Naive thymus-derived CD8-positive, alpha-beta T cell (primary cell): ENCODE measurements around the gene ESRRA. TPM values are rescaled to one million over a fixed set of nuclear protein-coding genes. Genes with fewer than 3 reads are reported as not detected.

Source experiments
- ATAC-seq, 2 donors: fragments of 150-1000 bp; cut with Tn5 transposase in 1 of 2; sonication (Bioruptor Pico), chemical (Tn5 transposase) in 1 of 2; 1 replicate in 1 of 2; 2 replicates in 1 of 2; pipeline ENCODE4 v1.10.0; 2021; ENCODE audit warnings: mild to moderate bottlenecking in 2 of 2, moderate library complexity in 2 of 2
- POLR2A ChIA-PET: fragments of 350-600 bp; sonication (Branson Sonifier 250); formaldehyde crosslinking; loops from one replicate; lab custom pipeline; 2021; ENCODE audit warnings: antibody characterized with exemption; lab: Charles Lee
- DNase-seq, 10 donors: peaks; one replicate each; pipeline versions ENCODE4 v3.0.0 to v3.0.0-alpha.2; 2020 to 2022
- H3K27ac Mint-ChIP-seq, 10 donors: one replicate each; pipeline ENCODE4 v1.8.0; 2020 to 2022; ENCODE audit warnings: mild to moderate bottlenecking in 10 of 10, mixed read lengths in 10 of 10, moderate library complexity in 4 of 10, inconsistent platforms in 1 of 10
- H3K27me3 Mint-ChIP-seq, 5 donors: one replicate each; pipeline ENCODE4 v1.8.0; 2021 to 2022; ENCODE audit warnings: mixed read lengths in 5 of 5
- H3K36me3 Mint-ChIP-seq, 3 donors: one replicate each; pipeline ENCODE4 v1.8.0; 2020 to 2022; ENCODE audit warnings: mixed read lengths in 3 of 3, mild to moderate bottlenecking in 2 of 3, inconsistent platforms in 1 of 3
- H3K4me1 Mint-ChIP-seq, 4 donors: one replicate each; pipeline ENCODE4 v1.8.0; 2021 to 2022; ENCODE audit warnings: mixed read lengths in 4 of 4
- H3K4me3 Mint-ChIP-seq, 10 donors: one replicate each; pipeline ENCODE4 v1.8.0; 2020 to 2022; ENCODE audit warnings: mild to moderate bottlenecking in 10 of 10, mixed read lengths in 10 of 10, moderate library complexity in 6 of 10, inconsistent platforms in 1 of 10
- H3K9me3 Mint-ChIP-seq, 9 donors: one replicate each; pipeline ENCODE4 v1.8.0; 2020 to 2022; ENCODE audit warnings: mixed read lengths in 9 of 9, mild to moderate bottlenecking in 3 of 9, inconsistent platforms in 1 of 9, moderate library complexity in 1 of 9
- polyA plus RNA-seq, 3 donors: library from polyadenylated mRNA; unstranded; fragments of 300-500 nt; fragmentation: Illumina TruSeq; gene quantifications; one replicate each; pipeline ENCODE4 v1.2.3, GENCODE V29; 2021
- total RNA-seq, 8 experiments: library from RNA in 2 of 8; stranded (reverse) in 2 of 8; gene quantifications; one replicate each; pipeline ENCODE4 v1.2.3 and lab custom pipeline; 2021 to 2026

ESRRA gene
- total and polyA plus RNA-seq, 5 experiments from 2014 or later, result 3.5 to 24.9 (median 9.1) TPM

- POLR2A ChIA-PET, result interaction anchor here (0.7 to 1.2 kb wide), 4 partner anchors 25 to 71 kb away, joined by 3 to 5 read pairs (median 4); partner anchors contain the start of genes NUDT22 and TRPT1
- ATAC-seq (no peak), DNase-seq (peak in 1 of 10 donors; percentile 45)
- Mint-ChIP-seq H3K27ac (no peak overlapping the region), H3K27me3 (peaks cover 37 to 85% (median 60%) of the 10 kb centered on the region in 5 donors), H3K4me1 (peaks cover 10 to 36% (median 33%) of the 10 kb centered on the region in 4 donors), H3K4me3 (no peak overlapping the region), H3K36me3 (peaks cover 0 to 2% (median 0%) of the 10 kb centered on the region in 3 donors), H3K9me3 (no peaks in the 10 kb centered on the region)
Observed at GRCh38 chr11:64296830-64297698, 8.3 kb upstream of the ESRRA start.

DNA sequence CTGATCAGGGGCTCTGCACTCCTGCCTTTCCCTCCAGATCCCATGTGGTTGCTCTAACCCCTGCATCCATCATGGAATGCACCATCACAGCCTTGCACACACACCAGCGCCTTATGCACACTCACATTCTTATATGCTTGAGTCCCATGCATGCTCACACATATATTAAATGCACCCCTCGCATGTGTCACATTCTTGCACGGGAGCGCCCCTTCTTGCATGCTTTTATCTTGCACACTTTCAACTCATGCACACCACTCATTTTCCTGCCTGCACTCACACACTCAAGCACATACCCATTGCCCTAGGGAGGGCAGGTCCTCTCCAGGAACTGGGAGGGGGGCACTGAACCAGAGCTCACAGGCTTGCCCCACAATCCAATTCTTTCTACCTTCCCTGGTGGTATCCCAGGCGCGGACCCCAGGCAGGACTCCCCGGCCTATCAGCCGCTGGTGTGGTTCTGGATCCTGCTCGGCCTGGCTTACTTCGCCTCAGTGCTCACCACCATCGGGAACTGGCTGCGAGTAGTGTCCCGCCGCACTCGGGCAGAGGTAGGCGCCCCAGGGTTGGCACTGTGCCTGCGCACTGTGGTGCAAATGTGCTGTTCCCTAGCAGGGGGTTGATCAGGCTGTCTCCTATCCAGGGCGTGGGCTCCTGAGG lies 7.5 kb upstream of the ESRRA start:
- Mint-ChIP-seq H3K4me3 (peak overlapping the region in 1 of 10 donors; percentile 11), H3K9me3 (no peaks in the 10 kb centered on the region), H3K4me1 (peaks cover 10 to 33% (median 29%) of the 10 kb centered on the region in 4 donors), H3K36me3 (peaks cover 0 to 2% (median 0%) of the 10 kb centered on the region in 3 donors), H3K27me3 (peaks cover 37 to 81% (median 60%) of the 10 kb centered on the region in 5 donors), H3K27ac (no peak overlapping the region)
- ATAC-seq (no peak), DNase-seq (peak in 2 of 10 donors; percentile 14 to 57)
- POLR2A ChIA-PET, result interaction anchor here (0.7 to 1.2 kb wide), 3 partner anchors 26 to 72 kb away, joined by 3 to 5 read pairs (median 4); partner anchors contain the start of genes NUDT22 and TRPT1

GRCh38 chr11:64298966-64299846 lies 6.1 kb upstream of the ESRRA start:
- DNase-seq (no peak), ATAC-seq (no peak)
- POLR2A ChIA-PET, result interaction anchor here (0.6 to 0.7 kb wide), 3 partner anchors 43 to 1443 kb away, joined by 3 to 5 read pairs (median 4); no protein-coding TSS in a partner anchor

DNA sequence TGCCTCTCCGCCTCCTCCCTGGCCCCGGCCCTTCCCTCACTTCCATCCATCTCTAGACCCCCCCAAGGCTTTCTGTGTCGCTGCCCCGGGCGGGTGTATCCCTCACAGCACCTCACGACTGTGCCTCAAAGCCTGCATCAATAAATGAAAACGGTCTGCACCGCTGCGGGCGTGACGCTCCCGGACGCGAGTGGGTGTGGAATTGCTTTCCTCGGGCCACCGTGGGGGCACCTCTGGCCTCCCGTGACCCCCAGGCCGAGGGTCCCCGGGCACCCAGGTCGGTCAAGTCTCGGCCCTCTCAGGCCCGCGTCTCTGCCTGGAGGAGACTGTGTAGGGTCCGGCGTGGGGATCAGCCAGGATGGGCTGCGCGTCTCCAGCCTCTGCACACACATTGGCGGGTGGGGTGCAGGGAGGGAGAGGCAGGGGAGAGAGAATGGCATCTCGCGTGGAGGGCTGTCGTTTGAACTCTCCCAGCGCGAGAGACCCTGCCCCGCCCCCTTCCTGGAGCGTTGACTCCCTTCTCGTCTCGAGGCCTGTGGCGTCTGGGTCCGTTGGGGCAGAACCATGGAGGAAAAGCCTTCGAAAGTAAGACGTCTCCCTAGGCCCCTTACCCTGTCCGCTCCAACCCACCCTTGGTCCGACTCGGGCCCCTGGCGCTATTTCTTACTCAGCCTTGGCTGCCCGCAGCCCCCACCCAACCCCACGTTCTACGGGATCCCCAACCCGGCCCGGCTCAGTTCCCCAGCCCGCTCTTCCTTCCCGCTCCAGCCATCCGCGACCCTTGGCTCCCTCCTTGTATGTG lies 5.3 kb upstream of the ESRRA start, which contains the start of gene CATSPERZ:
Gene CATSPERZ, plus strand, starts transcription at position 512 of the 802 bp plus-strand sequence. Its CDS starts 53 bp downstream, at position 565.
- DNase-seq, result peak in 5 of 10 donors; percentile 28 to 59 (median 39)
- H3K27ac Mint-ChIP-seq, result peak within 1 kb of the TSS in 8 of 10 donors; percentile 72 to 90 (median 86)
- POLR2A ChIA-PET, result interaction anchor here (1.1 to 7.5 kb wide), 4 partner anchors 16 to 94 kb away, joined by 4 to 113 read pairs (median 10); partner anchors contain the start of genes BAD and FERMT3
- H3K27me3 Mint-ChIP-seq, result peaks cover 31 to 61% (median 47%) of the 10 kb centered on the region in 5 donors
- peaks cover 0 to 2% (median 0%) of the 10 kb centered on the region in 3 donors for H3K36me3 Mint-ChIP-seq
- H3K4me1 Mint-ChIP-seq, result peaks cover 14 to 42% (median 36%) of the 10 kb centered on the region in 4 donors
- peak within 1 kb of the TSS; percentile 66 to 87 (median 78) for H3K4me3 Mint-ChIP-seq
- H3K9me3 Mint-ChIP-seq, result no peaks in the 10 kb centered on the region
- ATAC-seq, result no peak

More at GRCh38 chr11:64298966-64299846, 6.1 kb upstream of the ESRRA start:
- Mint-ChIP-seq H3K9me3 (no peaks in the 10 kb centered on the region), H3K4me3 (peak overlapping the region in 9 of 10 donors; percentile 66 to 87 (median 78)), H3K36me3 (peaks cover 0 to 2% (median 0%) of the 10 kb centered on the region in 3 donors), H3K27me3 (peaks cover 32 to 67% (median 53%) of the 10 kb centered on the region in 5 donors), H3K27ac (peak overlapping the region in 7 of 10 donors; percentile 24 to 86 (median 68)), H3K4me1 (peaks cover 13 to 39% (median 33%) of the 10 kb centered on the region in 4 donors)

GRCh38 chr11:64303109-64304031 lies 2.0 kb upstream of the ESRRA start:
- peak overlapping the region in 5 of 10 donors; percentile 4 to 97 (median 93) for H3K4me3 Mint-ChIP-seq
- POLR2A ChIA-PET, result interaction anchor here (1.0 to 7.5 kb wide), 16 partner anchors 14 to 1350 kb away, joined by 3 to 113 read pairs (median 6); partner anchors contain the start of genes BAD, FERMT3, FKBP2 and GPR137
- no peaks in the 10 kb centered on the region for H3K9me3 Mint-ChIP-seq
- peaks cover 22 to 51% (median 44%) of the 10 kb centered on the region in 4 donors for H3K4me1 Mint-ChIP-seq
- peak overlapping the region in 6 of 10 donors; percentile 11 to 97 (median 95) for H3K27ac Mint-ChIP-seq
- H3K36me3 Mint-ChIP-seq, result peaks cover 0 to 9% (median 0%) of the 10 kb centered on the region in 3 donors
- peaks cover 13 to 28% (median 20%) of the 10 kb centered on the region in 5 donors for H3K27me3 Mint-ChIP-seq
- ATAC-seq (no peak), DNase-seq (no peak)

DNA sequence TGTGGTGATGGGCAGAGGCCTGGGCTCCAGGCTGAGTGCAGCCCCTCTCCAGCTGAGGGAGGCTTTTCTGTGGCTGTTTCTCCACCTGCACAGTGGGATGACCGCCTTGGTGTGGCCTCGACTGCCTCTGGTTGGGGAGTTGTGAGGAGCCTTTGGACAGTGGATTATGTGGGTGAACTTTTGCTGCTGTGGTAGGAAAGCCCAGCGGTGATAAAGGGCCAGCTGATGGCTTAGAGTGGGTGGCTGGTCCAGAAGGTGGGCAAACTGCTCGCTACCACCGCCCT lies 1.4 kb upstream of the ESRRA start:
- POLR2A ChIA-PET, result interaction anchor here (0.9 to 7.5 kb wide), 17 partner anchors 13 to 465 kb away, joined by 3 to 113 read pairs (median 6); partner anchors contain the start of genes BAD, FERMT3, FKBP2 and GPR137
- H3K4me1 Mint-ChIP-seq, result peaks cover 22 to 48% (median 43%) of the 10 kb centered on the region in 4 donors
- H3K9me3 Mint-ChIP-seq, result no peaks in the 10 kb centered on the region
- peak overlapping the region; percentile 87 to 98 (median 95) for H3K27ac Mint-ChIP-seq
- peaks cover 12 to 22% (median 15%) of the 10 kb centered on the region in 5 donors for H3K27me3 Mint-ChIP-seq
- H3K36me3 Mint-ChIP-seq, result peaks cover 0 to 9% (median 0%) of the 10 kb centered on the region in 3 donors
- peak overlapping the region; percentile 85 to 97 (median 93) for H3K4me3 Mint-ChIP-seq
- no peak for DNase-seq
- ATAC-seq, result no peak

GRCh38 chr11:64304316-64305072 lies 830 bp upstream of the ESRRA start:
- no peaks in the 10 kb centered on the region for H3K9me3 Mint-ChIP-seq
- peak overlapping the region; percentile 87 to 98 (median 95) for H3K27ac Mint-ChIP-seq
- peak overlapping the region; percentile 85 to 97 (median 93) for H3K4me3 Mint-ChIP-seq
- H3K36me3 Mint-ChIP-seq, result peaks cover 0 to 12% (median 0%) of the 10 kb centered on the region in 3 donors
- POLR2A ChIA-PET, result interaction anchor here (0.7 to 7.5 kb wide), 23 partner anchors 13 to 791 kb away, joined by 3 to 113 read pairs (median 5); partner anchors contain the start of genes BAD, FERMT3, FKBP2 and GPR137
- H3K4me1 Mint-ChIP-seq, result peaks cover 22 to 47% (median 43%) of the 10 kb centered on the region in 4 donors
- DNase-seq (peak; percentile 83 to 95 (median 90)), ATAC-seq (peak; percentile 33 to 39)
- H3K27me3 Mint-ChIP-seq, result peaks cover 12 to 18% (median 14%) of the 10 kb centered on the region in 5 donors

GRCh38 chr11:64305691-64306562 lies 603 bp downstream of the ESRRA start:
- H3K36me3 Mint-ChIP-seq, result peaks cover 0 to 13% (median 0%) of the 10 kb centered on the region in 3 donors
- H3K4me1 Mint-ChIP-seq, result peaks cover 18 to 40% (median 34%) of the 10 kb centered on the region in 4 donors
- peaks cover 1 to 7% (median 5%) of the 10 kb centered on the region in 5 donors for H3K27me3 Mint-ChIP-seq
- H3K4me3 Mint-ChIP-seq, result peak overlapping the region; percentile 88 to 99 (median 96)
- H3K27ac Mint-ChIP-seq, result peak overlapping the region; percentile 86 to 97 (median 94)
- DNase-seq (peak; percentile 53 to 85 (median 60)), ATAC-seq (peak; percentile 20 to 26)
- POLR2A ChIA-PET, result interaction anchor here (1.0 to 7.5 kb wide), 11 partner anchors 11 to 120 kb away, joined by 3 to 113 read pairs (median 7); partner anchors contain the start of genes BAD, FERMT3, GPR137 and PPP1R14B
- no peaks in the 10 kb centered on the region for H3K9me3 Mint-ChIP-seq
